LNCaP clone FGC (cell line): Measurements from ENCODE around the gene KDSR.

Source experiments
- DNase-seq: peaks from one replicate; pipeline ENCODE4 v3.0.0-alpha.2; 2011; ENCODE audit warnings: low read depth
- H3K4me3 ChIP-seq: 2 replicates; pipeline ENCODE4 v1.5.1; 2011; ENCODE audit warnings: mild to moderate bottlenecking, low read depth, low read length, control low read depth
- TF ChIP-seq, protein P1 (sequence below): IDR thresholded peaks from 2 replicates; pipeline ENCODE4 v1.5.1; 2012; ENCODE audit warnings: mild to moderate bottlenecking; ENCODE audit not compliant: control insufficient read depth, insufficient read depth; ENCODE audit errors: extremely low read depth

Gene KDSR

DNA sequence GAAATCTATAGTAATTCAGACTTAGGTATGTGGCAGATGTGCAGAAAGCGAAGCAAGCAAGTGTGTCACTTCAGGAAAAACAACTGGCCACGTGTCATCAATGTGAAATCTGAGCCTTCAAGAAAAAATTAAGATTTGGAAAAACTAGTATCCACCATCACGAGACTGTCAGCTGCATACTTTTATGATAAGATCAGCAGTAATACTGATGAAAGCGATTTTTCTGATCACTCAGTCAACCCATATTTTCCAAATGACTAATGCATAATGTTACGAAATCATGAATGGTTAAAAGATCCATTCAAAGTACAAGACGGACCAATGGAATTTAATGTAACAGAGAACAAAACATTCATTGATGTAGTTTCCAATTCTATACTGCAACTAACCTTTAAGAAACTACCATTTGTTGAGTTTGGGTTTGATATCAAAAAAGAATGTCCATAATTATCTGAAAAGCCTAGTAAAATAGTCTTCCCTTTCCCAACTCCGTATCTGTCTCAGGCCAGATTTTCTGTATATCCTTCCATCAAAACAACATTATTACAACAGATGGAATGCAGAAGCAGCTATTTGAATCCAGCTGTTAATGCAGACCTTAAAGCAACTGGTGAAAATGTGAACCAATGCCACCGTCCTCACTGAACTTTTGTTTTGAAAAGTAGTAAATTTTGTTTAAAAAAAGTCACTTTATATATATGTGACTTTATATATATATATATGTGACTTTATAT lies 30.5 kb downstream of the KDSR start:
- H3K4me3 ChIP-seq: no peak overlapping the region
- TF ChIP-seq, protein P1, sequence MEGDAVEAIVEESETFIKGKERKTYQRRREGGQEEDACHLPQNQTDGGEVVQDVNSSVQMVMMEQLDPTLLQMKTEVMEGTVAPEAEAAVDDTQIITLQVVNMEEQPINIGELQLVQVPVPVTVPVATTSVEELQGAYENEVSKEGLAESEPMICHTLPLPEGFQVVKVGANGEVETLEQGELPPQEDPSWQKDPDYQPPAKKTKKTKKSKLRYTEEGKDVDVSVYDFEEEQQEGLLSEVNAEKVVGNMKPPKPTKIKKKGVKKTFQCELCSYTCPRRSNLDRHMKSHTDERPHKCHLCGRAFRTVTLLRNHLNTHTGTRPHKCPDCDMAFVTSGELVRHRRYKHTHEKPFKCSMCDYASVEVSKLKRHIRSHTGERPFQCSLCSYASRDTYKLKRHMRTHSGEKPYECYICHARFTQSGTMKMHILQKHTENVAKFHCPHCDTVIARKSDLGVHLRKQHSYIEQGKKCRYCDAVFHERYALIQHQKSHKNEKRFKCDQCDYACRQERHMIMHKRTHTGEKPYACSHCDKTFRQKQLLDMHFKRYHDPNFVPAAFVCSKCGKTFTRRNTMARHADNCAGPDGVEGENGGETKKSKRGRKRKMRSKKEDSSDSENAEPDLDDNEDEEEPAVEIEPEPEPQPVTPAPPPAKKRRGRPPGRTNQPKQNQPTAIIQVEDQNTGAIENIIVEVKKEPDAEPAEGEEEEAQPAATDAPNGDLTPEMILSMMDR: no peak
- DNase-seq: no peak

DNA sequence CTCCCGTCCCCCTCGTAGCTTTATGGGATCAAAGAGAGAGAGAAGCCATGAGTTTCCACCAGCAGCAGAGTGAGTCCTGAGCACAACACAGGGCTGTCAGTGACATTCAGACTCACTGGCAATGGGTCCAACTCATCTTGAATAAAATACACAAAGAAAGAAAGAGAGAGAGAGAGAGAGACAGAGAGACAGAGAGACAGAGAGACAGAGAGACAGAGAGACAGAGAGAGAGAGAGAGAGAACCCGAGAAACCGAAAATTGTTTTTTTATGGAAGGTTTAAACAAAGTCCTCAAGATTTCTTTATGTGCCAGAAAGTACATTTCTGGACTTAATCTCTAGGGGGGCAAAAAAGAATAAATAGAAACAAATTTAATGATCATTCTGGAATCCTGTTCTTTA lies 35.9 kb downstream of the KDSR start:
- no peak for DNase-seq
- H3K4me3 ChIP-seq: no peak overlapping the region
- TF ChIP-seq, protein P1: no peak

GRCh38 chr18:63329431-63330145 lies 37.4 kb downstream of the KDSR start:
- TF ChIP-seq, protein P1: no peak
- DNase-seq: no peak

GRCh38 chr18:63326011-63326410 lies 41.0 kb downstream of the KDSR start:
- no peak overlapping the region for H3K4me3 ChIP-seq
- TF ChIP-seq, protein P1: no peak

More at GRCh38 chr18:63329431-63330145, 37.4 kb downstream of the KDSR start:
- H3K4me3 ChIP-seq: no peak overlapping the region

DNA sequence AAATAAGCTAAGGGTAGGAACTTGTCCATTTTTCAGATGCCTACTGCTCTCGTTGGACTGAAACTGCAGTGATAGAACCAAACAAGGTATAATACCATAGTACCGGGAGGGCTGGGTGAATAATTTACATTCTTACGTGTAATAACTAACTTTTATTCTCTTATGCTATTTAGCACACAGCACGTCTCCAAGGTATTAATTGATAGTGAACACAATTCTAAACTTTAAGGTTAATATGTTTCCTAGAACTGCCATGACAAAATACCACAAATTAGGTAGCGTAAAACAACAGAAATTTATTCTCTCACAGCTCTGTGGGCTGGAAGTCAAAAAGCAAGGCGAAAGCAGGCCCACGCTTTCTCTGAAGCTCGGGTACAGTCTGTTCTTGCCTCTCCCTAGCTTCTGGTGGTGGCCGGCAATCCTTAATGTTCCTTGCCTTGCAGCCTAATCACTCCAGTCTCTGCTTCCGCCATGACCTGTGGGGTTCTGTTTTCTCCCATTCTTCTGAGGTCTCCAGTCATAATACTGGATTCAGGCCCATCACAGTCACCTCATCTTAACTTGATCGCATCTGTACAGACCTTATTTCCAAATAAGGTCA lies 41.8 kb downstream of the KDSR start:
- TF ChIP-seq, protein P1: no peak
- no peak for DNase-seq
- H3K4me3 ChIP-seq: no peak overlapping the region

More at GRCh38 chr18:63326011-63326410, 41.0 kb downstream of the KDSR start:
- DNase-seq: no peak

DNA sequence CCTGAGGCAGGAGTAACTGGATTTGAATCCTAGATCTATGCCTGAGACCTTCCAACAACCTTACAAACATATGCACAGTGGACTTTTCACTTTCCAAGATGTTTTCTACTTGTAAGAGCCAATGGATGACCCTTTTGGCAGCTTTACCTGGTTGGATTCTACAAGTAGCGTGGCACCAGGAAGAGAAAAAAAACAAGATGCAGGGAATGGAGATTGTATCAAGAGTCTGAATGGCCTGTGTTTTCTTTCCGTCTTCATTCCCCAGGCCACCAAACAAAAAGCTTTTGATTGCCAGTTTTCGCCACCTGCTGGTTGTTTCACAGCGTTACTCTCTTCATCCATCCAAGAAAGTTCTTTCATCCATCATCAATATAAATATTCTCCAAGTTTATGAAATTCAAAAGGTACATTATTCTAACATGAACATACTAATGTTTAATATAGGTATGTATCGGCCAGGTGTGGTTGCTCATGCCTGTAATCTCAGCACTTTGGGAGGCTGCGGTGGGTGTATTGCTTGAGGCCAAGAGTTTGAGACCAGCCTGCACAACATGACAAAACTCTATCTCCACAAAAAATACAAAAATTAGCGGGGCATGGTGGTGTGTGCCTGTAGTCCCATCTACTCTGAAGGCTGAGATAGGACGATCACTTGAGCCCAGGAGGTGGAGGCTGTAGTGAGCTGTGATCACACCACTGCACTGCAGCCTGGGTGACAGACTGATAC lies 43.9 kb downstream of the KDSR start:
- no peak overlapping the region for H3K4me3 ChIP-seq
- TF ChIP-seq, protein P1: peak; percentile 73
- DNase-seq: peak; percentile 80
